Vagina (tissue), 2 donors: Measurements from ENCODE around the gene NFATC2. TPM values are rescaled to one million over a fixed set of nuclear protein-coding genes. Genes with fewer than 3 reads are reported as not detected.

Source experiments
- DNase-seq, 2 donors: peaks; one replicate each; pipeline ENCODE4 v3.0.0-alpha.2; 2017; ENCODE audit errors: extremely low spot score in 2 of 2
- H3K27ac ChIP-seq: fragments of 200-600 bp; sonication (generic); one replicate; pipeline ENCODE4 v1.5.1; 2019
- H3K27me3 ChIP-seq: fragments of 200-600 bp; sonication (generic); one replicate; pipeline ENCODE4 v1.5.1; 2019
- H3K36me3 ChIP-seq, 2 donors: fragments of 200-600 bp; sonication (generic); one replicate each; pipeline ENCODE4 v1.5.1; 2017 to 2019
- H3K4me1 ChIP-seq: fragments of 200-600 bp; sonication (generic); one replicate; pipeline ENCODE4 v1.5.1; 2019
- H3K4me3 ChIP-seq, 2 donors: fragments of 200-600 bp; sonication (generic); 1 replicate in 1 of 2; 2 replicates in 1 of 2; pipeline ENCODE4 v1.5.1; 2016 to 2019
- H3K9me3 ChIP-seq: fragments of 200-600 bp; sonication (generic); one replicate; pipeline ENCODE4 v1.5.1; 2019
- CTCF ChIP-seq, 3 experiments: fragments of 450-650 bp in 2 of 3; fragments of 200-600 bp in 1 of 3; sonication (generic) in 1 of 3; IDR thresholded peaks; one replicate each; pipeline ENCODE4 v1.5.1; 2017 to 2019; ENCODE audit warnings: antibody characterized with exemption in 3 of 3, mild to moderate bottlenecking in 2 of 3, moderate library complexity in 2 of 3
- POLR2A ChIP-seq, 2 donors: fragments of 450-650 bp; IDR thresholded peaks; one replicate each; pipeline ENCODE4 v1.6.1; 2017; ENCODE audit warnings: antibody characterized with exemption in 2 of 2, mild to moderate bottlenecking in 2 of 2, moderate library complexity in 2 of 2
- POLR2AphosphoS5 ChIP-seq, 2 donors: sonication (generic); formaldehyde crosslinking; IDR thresholded peaks; one replicate each; pipeline ENCODE4 v1.9.0; 2017; ENCODE audit warnings: antibody characterized with exemption in 2 of 2, mild to moderate bottlenecking in 2 of 2, low read depth in 1 of 2; ENCODE audit not compliant: insufficient read depth in 1 of 2
- intact Hi-C: fragments of 100-400 bp; cut with DNase I; formaldehyde crosslinking; loops from one replicate; pipeline ENCODE4 v1.15.1; 2023
- total RNA-seq: library from RNA; depleted of rRNA; stranded (reverse); fragments of >200 nt; gene quantifications from one replicate; pipeline ENCODE4 v1.2.3, GENCODE V29; 2016

The NFATC2 gene
- total RNA-seq, 1 donor from 2014 or later, result 7.4 TPM

- no peak overlapping the region for H3K4me3 ChIP-seq
- H3K27me3 ChIP-seq, result no peaks in the 10 kb centered on the region
- DNase-seq, result no peak
- intact Hi-C loops, result no loop called here
- no peaks in the 10 kb centered on the region for H3K4me1 ChIP-seq
- H3K36me3 ChIP-seq, result no peaks in the 10 kb centered on the region
- no peak for TF ChIP-seq POLR2A (IDR thresholded peaks at IDR 0.05)
- no peak for TF ChIP-seq POLR2AphosphoS5 (IDR thresholded peaks at IDR 0.05; ENCODE audit: insufficient read depth in 1 of 2, low read depth in 1 of 2)
- no peak for TF ChIP-seq CTCF (IDR thresholded peaks at IDR 0.05)
- no peak overlapping the region for H3K27ac ChIP-seq
- no peaks in the 10 kb centered on the region for H3K9me3 ChIP-seq
These were observed 8.7 kb upstream of the NFATC2 start for GRCh38 chr20:51551186-51551585.

GRCh38 chr20:51549474-51549873, 7.0 kb upstream of the NFATC2 start:
- no peaks in the 10 kb centered on the region for H3K9me3 ChIP-seq
- DNase-seq, result no peak
- H3K27me3 ChIP-seq, result no peaks in the 10 kb centered on the region
- H3K4me3 ChIP-seq, result no peak overlapping the region
- H3K4me1 ChIP-seq, result no peaks in the 10 kb centered on the region
- intact Hi-C loops, result no loop called here
- TF ChIP-seq POLR2A (IDR thresholded peaks at IDR 0.05), result no peak
- no peak for TF ChIP-seq POLR2AphosphoS5 (IDR thresholded peaks at IDR 0.05; ENCODE audit: insufficient read depth in 1 of 2, low read depth in 1 of 2)
- no peak for TF ChIP-seq CTCF (IDR thresholded peaks at IDR 0.05)
- no peaks in the 10 kb centered on the region for H3K36me3 ChIP-seq
- H3K27ac ChIP-seq, result no peak overlapping the region

GRCh38 chr20:51547951-51548350, 5.4 kb upstream of the NFATC2 start:
- peaks cover 5% of the 10 kb centered on the region for H3K4me1 ChIP-seq
- DNase-seq, result no peak
- no peaks in the 10 kb centered on the region for H3K36me3 ChIP-seq
- no peaks in the 10 kb centered on the region for H3K9me3 ChIP-seq
- H3K27me3 ChIP-seq, result no peaks in the 10 kb centered on the region
- TF ChIP-seq POLR2A (IDR thresholded peaks at IDR 0.05) (no peak), CTCF (IDR thresholded peaks at IDR 0.05) (no peak), POLR2AphosphoS5 (IDR thresholded peaks at IDR 0.05; ENCODE audit: insufficient read depth in 1 of 2, low read depth in 1 of 2) (no peak)
- intact Hi-C loops, result no loop called here
- H3K27ac ChIP-seq, result no peak overlapping the region
- no peak overlapping the region for H3K4me3 ChIP-seq

- Histone ChIP-seq H3K9me3 (no peaks in the 10 kb centered on the region), H3K27me3 (no peaks in the 10 kb centered on the region), H3K36me3 (no peaks in the 10 kb centered on the region), H3K27ac (no peak overlapping the region), H3K4me3 (no peak overlapping the region), H3K4me1 (peaks cover 24% of the 10 kb centered on the region)
- intact Hi-C loops, result no loop called here
- no peak for DNase-seq
- TF ChIP-seq CTCF (IDR thresholded peaks at IDR 0.05) (no peak), POLR2A (IDR thresholded peaks at IDR 0.05) (no peak), POLR2AphosphoS5 (IDR thresholded peaks at IDR 0.05; ENCODE audit: insufficient read depth in 1 of 2, low read depth in 1 of 2) (no peak)
These were observed 3.0 kb upstream of the NFATC2 start for GRCh38 chr20:51545515-51545914.

- no peak overlapping the region for H3K27ac ChIP-seq
- TF ChIP-seq POLR2A (IDR thresholded peaks at IDR 0.05), result no peak
- no peak for TF ChIP-seq CTCF (IDR thresholded peaks at IDR 0.05)
- no peak for TF ChIP-seq POLR2AphosphoS5 (IDR thresholded peaks at IDR 0.05; ENCODE audit: insufficient read depth in 1 of 2, low read depth in 1 of 2)
These were observed 886 bp upstream of the NFATC2 start for GRCh38 chr20:51543422-51543788.

More at GRCh38 chr20:51543422-51543788, 886 bp upstream of the NFATC2 start:
- Histone ChIP-seq H3K4me3 (peak overlapping the region in 1 of 2 donors; percentile 46), H3K36me3 (no peaks in the 10 kb centered on the region), H3K4me1 (peaks cover 32% of the 10 kb centered on the region), H3K9me3 (no peaks in the 10 kb centered on the region), H3K27me3 (no peaks in the 10 kb centered on the region)
- DNase-seq, result no peak
- intact Hi-C loops, result no loop called here
